Motor neuron (in vitro differentiated cells): ENCODE results near the gene SOX1. TPM values are rescaled to one million over a fixed set of nuclear protein-coding genes. Genes with fewer than 3 reads are reported as not detected.

Experiments used
- ATAC-seq, 8 experiments: fragments of 200-7000 bp; cut with Tn5 transposase; replicated peaks in 6 of 8; 2 replicates each; pipeline ENCODE4 v1.8.0; 2021; ENCODE audit warnings: mild to moderate bottlenecking in 8 of 8, moderate library complexity in 8 of 8
- H3K27ac ChIP-seq, 2 donors: fragments of 250-450 bp; sonication (Bioruptor Pico); 2 replicates each; pipeline ENCODE4 v1.9.0; 2021; ENCODE audit warnings: antibody characterized with exemption in 2 of 2, mild to moderate bottlenecking in 2 of 2, moderate library complexity in 1 of 2
- H3K4me1 ChIP-seq, 2 donors: fragments of 250-450 bp; sonication (Bioruptor Pico); replicated peaks in 1 of 2; 2 replicates each; pipeline ENCODE4 v1.6.1; 2021; ENCODE audit warnings: antibody characterized with exemption in 2 of 2, mild to moderate bottlenecking in 2 of 2, moderate library complexity in 1 of 2
- H3K4me3 ChIP-seq, 5 donors: fragments of 250-450 bp; sonication (Bioruptor Pico); 2 replicates each; pipeline ENCODE4 v1.9.0; 2021; ENCODE audit warnings: antibody characterized with exemption in 5 of 5, mild to moderate bottlenecking in 5 of 5, moderate library complexity in 4 of 5
- WGBS, 10 experiments: fragments of 450-650 bp; shearing (Covaris generic); methylation state at CpG; one replicate each; pipeline ENCODE4 v1.0.0; 2022; 5-methylcytosine and 5-hydroxymethylcytosine counted together
- in situ Hi-C, 9 experiments: fragments of 400-800 bp; cut with MboI; loops; one replicate each; pipeline ENCODE4 v1.15.0; 2021; ENCODE audit warnings: low sequenced_read_pairs in 9 of 9, low pct_unique_long_range_greater_than_20kb in 2 of 9; ENCODE audit not compliant: unreplicated experiment in 9 of 9
- total RNA-seq, 8 experiments: library from RNA; unstranded; fragments of 300-600 nt; gene quantifications; 2 replicates each; pipeline versions ENCODE4 v1.2.3 to v1.2.4, GENCODE V29; 2022

SOX1 gene
- total RNA-seq, 8 experiments from 2014 or later, result 0.14 to 4.6 (median 2.5) TPM

GRCh38 chr13:112068540-112069060, 1.7 kb downstream of the SOX1 start:
- peaks cover 0 to 9% of the 10 kb centered on the region in 2 donors for H3K4me1 ChIP-seq

GRCh38 chr13:112069061-112069844, 2.3 kb downstream of the SOX1 start:
- in situ Hi-C loops, result loop anchor here in 5 of 9 experiments (25.0 kb wide), 3 partner anchors 93 to 532 kb away; no protein-coding TSS in a partner anchor
- 0 to 16% (median 3%) methylated on average over 4 to 33 of the region's 33 CpGs for WGBS, 10 experiments
- Histone ChIP-seq H3K27ac (peak overlapping the region in 1 of 2 donors; percentile 60), H3K4me3 (peak overlapping the region; percentile 34 to 49 (median 46)), H3K4me1 (peaks cover 5 to 14% of the 10 kb centered on the region in 2 donors)
- ATAC-seq, result no peak

More at GRCh38 chr13:112068540-112069060, 1.7 kb downstream of the SOX1 start:
- no peak for ATAC-seq
- in situ Hi-C loops, result loop anchor here in 5 of 9 experiments (25.0 kb wide), 3 partner anchors 94 to 531 kb away; no protein-coding TSS in a partner anchor
- peak overlapping the region; percentile 34 to 49 (median 46) for H3K4me3 ChIP-seq
- H3K27ac ChIP-seq, result peak overlapping the region in 1 of 2 donors; percentile 60
- 0 to 6% methylated on average over 1 to 10 of the region's 80 CpGs; no CpG with 5 or more reads in 8 of the 10 experiments for WGBS, 10 experiments

GRCh38 chr13:112069845-112070251, 2.9 kb downstream of the SOX1 start:
- peak overlapping the region in 1 of 2 donors; percentile 60 for H3K27ac ChIP-seq
- peaks cover 7 to 20% of the 10 kb centered on the region in 2 donors for H3K4me1 ChIP-seq
- in situ Hi-C loops, result loop anchor here in 5 of 9 experiments (25.0 kb wide), 3 partner anchors 92 to 533 kb away; no protein-coding TSS in a partner anchor
- peak overlapping the region; percentile 34 to 49 (median 46) for H3K4me3 ChIP-seq
- no peak for ATAC-seq
- WGBS, 10 experiments, result 0 to 11% (median 6%) methylated on average over 2 to 14 of the region's 17 CpGs

GRCh38 chr13:112071102-112071722, 4.3 kb downstream of the SOX1 start:
- WGBS, 10 experiments, result 19 to 75% (median 40%) methylated on average over 2 to 13 of the region's 13 CpGs
- H3K27ac ChIP-seq, result peak overlapping the region in 1 of 2 donors; percentile 96
- peaks cover 7 to 22% of the 10 kb centered on the region in 2 donors for H3K4me1 ChIP-seq
- peak overlapping the region in 3 of 5 donors; percentile 46 to 52 (median 49) for H3K4me3 ChIP-seq
- in situ Hi-C loops, result loop anchor here in 5 of 9 experiments (25.0 kb wide), 3 partner anchors 91 to 534 kb away; no protein-coding TSS in a partner anchor
- no peak for ATAC-seq

GRCh38 chr13:112071723-112072533, 5.0 kb downstream of the SOX1 start:
- ATAC-seq, result peak in 1 of 8 experiments; percentile 33
- 26 to 83% (median 44%) methylated on average over 2 to 7 of the region's 59 CpGs; no CpG with 5 or more reads in 3 of the 10 experiments for WGBS, 10 experiments
- in situ Hi-C loops, result loop anchor here in 5 of 9 experiments (25.0 kb wide), 3 partner anchors 90 to 535 kb away; no protein-coding TSS in a partner anchor
- H3K4me1 ChIP-seq, result peaks cover 7 to 22% of the 10 kb centered on the region in 2 donors
- peak overlapping the region; percentile 20 to 96 for H3K27ac ChIP-seq
- H3K4me3 ChIP-seq, result peak overlapping the region; percentile 30 to 52 (median 46)

- peak in 6 of 8 experiments; percentile 67 to 76 (median 72) for ATAC-seq
- Histone ChIP-seq H3K4me1 (peaks cover 7 to 23% of the 10 kb centered on the region in 2 donors), H3K27ac (peak overlapping the region; percentile 69 to 96), H3K4me3 (peak overlapping the region; percentile 30 to 52 (median 46))
- in situ Hi-C loops, result loop anchor here in 5 of 9 experiments (25.0 kb wide), 3 partner anchors 90 to 535 kb away; no protein-coding TSS in a partner anchor
- WGBS, 10 experiments, result no CpG with 5 or more reads among the region's 77 CpGs
These were observed 5.7 kb downstream of the SOX1 start for GRCh38 chr13:112072534-112073244.

- in situ Hi-C loops, result loop anchor here in 5 of 9 experiments (25.0 kb wide), 3 partner anchors 89 to 536 kb away; no protein-coding TSS in a partner anchor
- peak in 5 of 8 experiments; percentile 29 to 49 (median 43) for ATAC-seq
- Histone ChIP-seq H3K27ac (peak overlapping the region; percentile 69 to 96), H3K4me1 (peaks cover 7 to 31% of the 10 kb centered on the region in 2 donors), H3K4me3 (peak overlapping the region; percentile 30 to 52 (median 46))
- 0 to 8% (median 1%) methylated on average over 1 to 19 of the region's 77 CpGs for WGBS, 10 experiments
These were observed 6.5 kb downstream of the SOX1 start for GRCh38 chr13:112073245-112074138.

GRCh38 chr13:112074139-112074865, 7.4 kb downstream of the SOX1 start:
- H3K27ac ChIP-seq, result peak overlapping the region; percentile 11 to 96
- ATAC-seq, result no peak
- H3K4me3 ChIP-seq, result peak overlapping the region in 4 of 5 donors; percentile 30 to 52 (median 48)
- in situ Hi-C loops, result loop anchor here in 5 of 9 experiments (25.0 kb wide), 3 partner anchors 88 to 537 kb away; no protein-coding TSS in a partner anchor
- 1 to 35% (median 25%) methylated on average over 4 to 15 of the region's 17 CpGs; no CpG with 5 or more reads in 2 of the 10 experiments for WGBS, 10 experiments
- H3K4me1 ChIP-seq, result peaks cover 12 to 38% of the 10 kb centered on the region in 2 donors

- no peak overlapping the region for H3K4me3 ChIP-seq
- ATAC-seq, result no peak
- no peak overlapping the region for H3K27ac ChIP-seq
- WGBS, 10 experiments, result 0 to 93% (median 47%) methylated on average over 2 to 3 of the region's 3 CpGs; no CpG with 5 or more reads in 4 of the 10 experiments
- H3K4me1 ChIP-seq, result peaks cover 20 to 44% of the 10 kb centered on the region in 2 donors
- in situ Hi-C loops, result no loop called here
These were observed 10.8 kb downstream of the SOX1 start for GRCh38 chr13:112077729-112078128.

- 0 to 55% (median 7%) methylated on average over 3 to 4 of the region's 16 CpGs; no CpG with 5 or more reads in 7 of the 10 experiments for WGBS, 10 experiments
- Histone ChIP-seq H3K27ac (peak overlapping the region in 1 of 2 donors; percentile 1), H3K4me1 (peaks cover 20 to 44% of the 10 kb centered on the region in 2 donors), H3K4me3 (no peak overlapping the region)
- ATAC-seq, result peak in 1 of 8 experiments; percentile 1
- in situ Hi-C loops, result no loop called here
These were observed 11.3 kb downstream of the SOX1 start for GRCh38 chr13:112078216-112078615.
